Panc1 (cell line): Measurements from ENCODE around the gene TBX2. TPM values are rescaled to one million over a fixed set of nuclear protein-coding genes. Genes with fewer than 3 reads are reported as not detected.

Source experiments
- ATAC-seq: fragments of 200-7000 bp; cut with Tn5 transposase; 2 replicates; pipeline ENCODE4 v1.9.1; 2020; ENCODE audit warnings: mild to moderate bottlenecking, moderate library complexity
- BruUV-seq: library from RNA; stranded (reverse); fragments of 400-500 nt; replicated peaks from 2 replicates; lab custom pipeline; 2021; lab: Mats Ljungman, UMichigan
- CTCF ChIA-PET: fragments of 300-600 bp; sonication (Branson Sonifier 250); formaldehyde crosslinking; loops from one replicate; lab custom pipeline; 2022; ENCODE audit warnings: antibody characterized with exemption; lab: Charles Lee
- POLR2A ChIA-PET: fragments of 300-600 bp; sonication (Branson Sonifier 250); formaldehyde crosslinking; loops from one replicate; lab custom pipeline; 2022; ENCODE audit warnings: antibody characterized with exemption; lab: Charles Lee
- DNase-seq: peaks from one replicate; pipeline ENCODE4 v3.0.0-alpha.2; 2010; ENCODE audit warnings: low read depth, low spot score
- H3K27ac ChIP-seq: 2 replicates; pipeline ENCODE4 v1.5.1; 2011; ENCODE audit warnings: mild to moderate bottlenecking, low read length, inconsistent platforms
- H3K27me3 ChIP-seq: fragments of 200-500 bp; sonication (Bioruptor generic); 2 replicates; pipeline ENCODE4 v1.6.0; 2014; ENCODE audit warnings: low read length, inconsistent platforms; ENCODE audit not compliant: control insufficient read depth, insufficient read depth
- H3K36me3 ChIP-seq: fragments of 200-500 bp; sonication (Bioruptor generic); 2 replicates; pipeline ENCODE4 v1.5.1; 2014; ENCODE audit warnings: inconsistent platforms, mild to moderate bottlenecking, low read length, moderate library complexity; ENCODE audit not compliant: control insufficient read depth, insufficient read depth
- H3K4me1 ChIP-seq: 2 replicates; pipeline ENCODE4 v1.5.1; 2011; ENCODE audit warnings: inconsistent platforms, mild to moderate bottlenecking, low read length, moderate library complexity; ENCODE audit not compliant: control insufficient read depth, insufficient read depth
- H3K4me3 ChIP-seq, 2 experiments: 2 replicates each; pipeline ENCODE4 v1.5.1; 2011 to 2012; ENCODE audit warnings: low read depth in 2 of 2, low read length in 2 of 2, mild to moderate bottlenecking in 2 of 2, inconsistent platforms in 1 of 2, moderate library complexity in 1 of 2
- H3K9me3 ChIP-seq: fragments of 200-500 bp; sonication (Bioruptor generic); 2 replicates; pipeline ENCODE4 v1.5.1; 2014; ENCODE audit warnings: low read depth, mild to moderate bottlenecking, inconsistent platforms, low read length, moderate library complexity; ENCODE audit not compliant: control insufficient read depth, insufficient read depth
- CTCF ChIP-seq: fragments of 450-650 bp; IDR thresholded peaks from 2 replicates; pipeline ENCODE4 v1.5.1; 2017; ENCODE audit warnings: mild to moderate bottlenecking
- POLR2AphosphoS5 ChIP-seq: IDR thresholded peaks from 2 replicates; pipeline ENCODE4 v1.6.1; 2012; ENCODE audit warnings: mild to moderate bottlenecking, low read depth, low read length, moderate library complexity
- SIN3A ChIP-seq: IDR thresholded peaks from 2 replicates; pipeline ENCODE4 v1.6.1; 2012; ENCODE audit warnings: low read depth, mild to moderate bottlenecking, low read length, moderate library complexity, borderline replicate concordance; ENCODE audit not compliant: insufficient read depth
- TCF7L2 ChIP-seq: IDR thresholded peaks from 2 replicates; pipeline ENCODE4 v1.6.1; 2011; ENCODE audit warnings: mild to moderate bottlenecking, low read depth, low read length, inconsistent platforms
- in situ Hi-C: cut with HindIII; loops from 2 replicates; pipeline ENCODE4 v1.10.0; 2016; ENCODE audit warnings: low sequenced_read_pairs, low pct_unique_long_range_greater_than_20kb
- intact Hi-C: fragments of 100-400 bp; cut with micrococcal nuclease; formaldehyde crosslinking; loops from one replicate; pipeline ENCODE4 v1.10.0; 2022; ENCODE audit not compliant: unreplicated experiment
- total RNA-seq: library from RNA; stranded (reverse); gene quantifications from one replicate; pipeline ENCODE4 v1.2.1, GENCODE V29; 2021; ENCODE audit not compliant: unreplicated experiment
- TF ChIP-seq, protein P1 (sequence below), 2 experiments: IDR thresholded peaks; 2 replicates each; pipeline ENCODE4 v1.6.1; 2011 to 2012; ENCODE audit warnings: low read depth in 2 of 2, control low read depth in 1 of 2, low read length in 1 of 2, mild to moderate bottlenecking in 1 of 2, moderate library complexity in 1 of 2; ENCODE audit not compliant: insufficient read depth in 1 of 2

TBX2 gene
- total RNA-seq, 1 experiment from 2014 or later: 35.6 TPM

- in situ Hi-C loops: no loop called here
- no peaks in the 10 kb centered on the region for H3K27me3 ChIP-seq
- no TSS peak for BruUV-seq
- H3K4me3 ChIP-seq: no peak overlapping the region
- no peak for DNase-seq
- intact Hi-C loops: loop anchor here (1.0 kb wide), 1 partner anchor 138 kb away; no protein-coding TSS in a partner anchor
- CTCF ChIA-PET: interaction anchor here (0.8 to 2.3 kb wide), 3 partner anchors 137 to 423 kb away, joined by 3 to 15 read pairs (median 3); no protein-coding TSS in a partner anchor
- H3K27ac ChIP-seq: no peak overlapping the region
- POLR2A ChIA-PET: interaction anchor here (0.6 kb wide), 1 partner anchor 167 kb away, joined by 3 read pairs; no protein-coding TSS in a partner anchor
- no peaks in the 10 kb centered on the region for H3K36me3 ChIP-seq
- no peak for ATAC-seq
- no peaks in the 10 kb centered on the region for H3K9me3 ChIP-seq
- H3K4me1 ChIP-seq: peaks cover 15% of the 10 kb centered on the region
- TF ChIP-seq TCF7L2 (no peak), SIN3A (no peak), CTCF (no peak), POLR2AphosphoS5 (no peak)
- TF ChIP-seq, protein P1, sequence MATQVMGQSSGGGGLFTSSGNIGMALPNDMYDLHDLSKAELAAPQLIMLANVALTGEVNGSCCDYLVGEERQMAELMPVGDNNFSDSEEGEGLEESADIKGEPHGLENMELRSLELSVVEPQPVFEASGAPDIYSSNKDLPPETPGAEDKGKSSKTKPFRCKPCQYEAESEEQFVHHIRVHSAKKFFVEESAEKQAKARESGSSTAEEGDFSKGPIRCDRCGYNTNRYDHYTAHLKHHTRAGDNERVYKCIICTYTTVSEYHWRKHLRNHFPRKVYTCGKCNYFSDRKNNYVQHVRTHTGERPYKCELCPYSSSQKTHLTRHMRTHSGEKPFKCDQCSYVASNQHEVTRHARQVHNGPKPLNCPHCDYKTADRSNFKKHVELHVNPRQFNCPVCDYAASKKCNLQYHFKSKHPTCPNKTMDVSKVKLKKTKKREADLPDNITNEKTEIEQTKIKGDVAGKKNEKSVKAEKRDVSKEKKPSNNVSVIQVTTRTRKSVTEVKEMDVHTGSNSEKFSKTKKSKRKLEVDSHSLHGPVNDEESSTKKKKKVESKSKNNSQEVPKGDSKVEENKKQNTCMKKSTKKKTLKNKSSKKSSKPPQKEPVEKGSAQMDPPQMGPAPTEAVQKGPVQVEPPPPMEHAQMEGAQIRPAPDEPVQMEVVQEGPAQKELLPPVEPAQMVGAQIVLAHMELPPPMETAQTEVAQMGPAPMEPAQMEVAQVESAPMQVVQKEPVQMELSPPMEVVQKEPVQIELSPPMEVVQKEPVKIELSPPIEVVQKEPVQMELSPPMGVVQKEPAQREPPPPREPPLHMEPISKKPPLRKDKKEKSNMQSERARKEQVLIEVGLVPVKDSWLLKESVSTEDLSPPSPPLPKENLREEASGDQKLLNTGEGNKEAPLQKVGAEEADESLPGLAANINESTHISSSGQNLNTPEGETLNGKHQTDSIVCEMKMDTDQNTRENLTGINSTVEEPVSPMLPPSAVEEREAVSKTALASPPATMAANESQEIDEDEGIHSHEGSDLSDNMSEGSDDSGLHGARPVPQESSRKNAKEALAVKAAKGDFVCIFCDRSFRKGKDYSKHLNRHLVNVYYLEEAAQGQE (IDR thresholded peaks at IDR 0.05; ENCODE audit: insufficient read depth in 1 of 2, low read depth in 2 of 2, low read length in 1 of 2): no peak
Observed at GRCh38 chr17:61413661-61414126, 14.1 kb downstream of the TBX2 start.

DNA sequence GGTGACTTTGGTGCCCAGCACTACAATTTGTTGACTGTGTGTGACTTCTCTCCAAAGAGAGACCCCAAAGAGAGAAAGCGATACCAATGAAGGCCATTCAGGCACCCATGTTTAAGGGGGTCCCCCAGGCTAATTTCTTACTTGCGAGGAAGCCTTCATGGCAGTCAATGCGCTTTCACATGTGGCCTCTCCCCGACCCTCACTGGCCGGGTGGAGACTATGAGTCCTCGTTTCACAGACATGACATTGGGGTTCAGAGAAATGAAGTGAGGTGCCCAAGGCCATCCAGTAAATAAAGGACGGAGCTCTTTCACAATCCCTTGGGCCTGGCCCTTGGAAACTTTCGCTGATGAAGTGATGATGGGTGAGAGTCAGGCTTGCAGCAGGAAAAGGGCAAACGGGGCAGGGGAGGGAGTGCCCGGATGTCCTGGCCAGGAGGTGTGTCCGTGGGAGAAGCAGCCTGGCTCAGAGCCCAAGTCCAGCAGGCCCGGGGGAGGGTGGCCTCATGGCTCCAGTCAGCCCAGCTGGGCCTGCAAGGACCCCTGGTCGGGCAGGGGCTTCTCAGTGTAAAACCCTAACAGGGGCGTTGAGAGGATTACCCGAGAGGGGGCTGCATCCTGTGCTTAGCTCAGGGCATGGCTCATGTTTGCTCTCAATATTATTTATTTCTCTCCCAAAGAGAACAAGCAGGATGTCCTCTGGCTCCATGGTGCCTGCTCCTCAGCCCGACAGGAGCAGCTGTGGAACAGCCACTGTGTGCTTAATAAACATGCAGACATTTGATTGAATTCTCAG, 14.7 kb downstream of the TBX2 start:
- Histone ChIP-seq H3K27ac (peak overlapping the region; percentile 62; the same call in 1 of the 2 replicates), H3K27me3 (no peaks in the 10 kb centered on the region), H3K4me1 (peaks cover 13% of the 10 kb centered on the region), H3K36me3 (no peaks in the 10 kb centered on the region), H3K4me3 (no peak overlapping the region), H3K9me3 (no peaks in the 10 kb centered on the region)
- CTCF ChIA-PET: interaction anchor here (0.5 to 2.3 kb wide), 2 partner anchors 160 to 195 kb away, joined by 3 to 15 read pairs; no protein-coding TSS in a partner anchor
- POLR2A ChIA-PET: no interaction called here
- ATAC-seq: no peak
- no TSS peak for BruUV-seq
- in situ Hi-C loops (no loop called here), intact Hi-C loops (no loop called here)
- DNase-seq: no peak
- TF ChIP-seq, protein P1 (IDR thresholded peaks at IDR 0.05; ENCODE audit: insufficient read depth in 1 of 2, low read depth in 2 of 2, low read length in 1 of 2): no peak
- TF ChIP-seq CTCF (no peak), TCF7L2 (no peak), POLR2AphosphoS5 (no peak), SIN3A (no peak)
